ENCODE measurements around the gene ANTXR2. TPM values are rescaled to one million over a fixed set of nuclear protein-coding genes. Genes with fewer than 3 reads are reported as not detected.
"Not testable (repeated sequence)": the region's sequence is repeated elsewhere in the genome, so short reads cannot be mapped to it uniquely, and the experiment has no call there.

The ANTXR2 gene
- 10 to 100 TPM; 10.5 to 11.1 TPM for total RNA-seq

DNA sequence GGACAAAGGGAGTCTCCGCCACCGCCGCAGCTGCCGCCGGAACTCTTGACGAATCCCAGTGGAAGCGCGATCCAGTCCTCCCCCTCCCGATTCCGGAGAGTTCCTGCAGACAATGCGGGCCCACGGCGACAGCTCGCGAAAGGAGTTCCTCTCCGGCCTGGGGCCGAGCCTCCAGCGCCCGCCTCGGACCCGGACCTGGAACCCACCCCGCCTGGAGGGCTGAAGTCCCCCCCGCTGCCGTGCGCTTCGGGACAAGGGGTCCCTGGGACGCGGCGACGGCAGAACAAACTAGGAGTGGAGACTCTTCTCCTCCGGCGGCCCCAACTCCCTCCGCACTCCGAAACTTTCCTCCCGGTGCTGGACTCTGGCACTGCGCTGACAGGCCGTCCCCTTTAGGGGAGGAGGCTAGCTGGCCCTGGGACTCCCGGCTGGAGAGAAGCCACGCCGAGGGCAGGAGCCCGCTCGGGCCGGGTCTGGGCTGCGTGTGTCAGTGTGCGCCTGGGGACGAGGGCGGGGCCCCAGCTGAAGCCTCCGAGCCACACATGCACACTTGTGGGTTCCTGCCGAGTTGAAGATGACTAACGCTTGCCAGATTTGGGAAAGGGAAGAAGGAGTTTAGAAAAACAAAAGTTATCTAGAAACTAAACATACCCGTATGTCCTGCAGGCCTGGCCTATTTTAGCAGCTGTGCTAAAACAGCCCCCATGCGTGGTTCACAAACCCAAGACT is at the start of gene ANTXR2:
Gene ANTXR2, minus strand, starts transcription at position 486 of the 729 bp plus-strand sequence. CDS start 669 bp downstream, outside the sequence.
- ChIA-PET CTCF (interaction anchor here (0.7 to 2.8 kb wide), 5 partner anchors 25 to 1400 kb away, joined by 3 to 17 read pairs (median 3); no protein-coding TSS in a partner anchor), POLR2A (interaction anchor here (0.6 to 1.5 kb wide), 5 partner anchors 14 to 143 kb away, joined by 3 to 4 read pairs (median 3); no protein-coding TSS in a partner anchor)

DNA sequence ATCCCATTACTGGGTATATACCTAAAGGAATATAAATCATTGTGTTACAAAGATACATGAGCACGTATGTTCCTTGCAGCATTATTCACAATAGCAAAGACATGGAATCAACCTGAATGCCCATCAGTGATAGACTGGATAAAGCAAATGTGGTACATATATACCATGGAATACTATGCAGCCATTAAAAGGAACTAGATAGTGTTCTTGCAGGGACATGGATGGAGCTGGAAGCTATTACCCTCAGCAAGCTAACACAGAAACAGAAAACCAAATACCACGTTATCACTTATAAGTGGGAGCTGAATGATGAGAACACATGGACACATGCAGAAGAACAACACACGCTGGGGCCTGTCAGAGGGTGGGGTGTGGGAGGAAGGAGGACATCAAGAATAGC is 48.8 kb upstream of the ANTXR2 start:
- POLR2A ChIA-PET: not testable (repeated sequence)
- CTCF ChIA-PET: interaction anchor here (0.7 kb wide), 1 partner anchor 64 kb away, joined by 4 read pairs; no protein-coding TSS in a partner anchor

DNA sequence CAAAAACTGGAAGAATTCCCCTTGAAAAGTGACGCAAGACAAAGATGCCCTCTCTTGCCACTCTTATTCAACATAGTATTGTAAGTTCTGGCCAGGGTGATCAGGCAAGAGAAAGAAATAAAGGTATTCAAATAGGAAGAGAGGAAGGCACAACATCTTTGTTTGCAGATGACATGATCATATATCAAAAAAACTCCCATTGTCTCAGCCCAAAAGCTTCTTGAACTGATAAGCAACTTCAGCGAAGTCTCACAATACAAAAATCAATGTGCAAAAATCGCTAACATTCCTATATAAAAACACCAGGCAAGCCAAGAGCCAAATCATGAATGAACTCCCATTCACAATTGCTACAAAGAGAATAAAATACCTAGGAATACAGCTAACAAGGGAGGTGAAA is 46.6 kb upstream of the ANTXR2 start:
- CTCF ChIA-PET, POLR2A ChIA-PET: not testable (repeated sequence)

DNA sequence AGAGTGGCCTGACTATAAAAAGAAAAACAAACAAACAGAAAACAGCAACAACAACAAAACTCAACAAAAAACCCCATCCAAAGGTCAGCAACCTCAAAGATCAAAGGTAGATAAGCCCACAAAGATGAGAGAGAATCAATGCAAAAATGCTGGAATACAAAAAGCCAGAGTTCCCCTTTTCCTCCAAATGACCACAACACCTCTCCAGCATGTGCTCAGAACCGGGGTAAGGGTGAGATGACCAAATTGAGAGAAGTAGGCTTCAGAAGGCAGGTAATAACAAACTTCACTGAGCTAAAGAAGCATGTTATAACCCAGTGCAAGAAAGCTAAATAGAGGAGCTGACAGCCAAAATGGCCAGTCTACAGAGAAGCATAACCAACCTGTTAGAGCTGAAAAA is 43.5 kb upstream of the ANTXR2 start:
- ChIA-PET CTCF (no interaction called here), POLR2A (no interaction called here)

DNA sequence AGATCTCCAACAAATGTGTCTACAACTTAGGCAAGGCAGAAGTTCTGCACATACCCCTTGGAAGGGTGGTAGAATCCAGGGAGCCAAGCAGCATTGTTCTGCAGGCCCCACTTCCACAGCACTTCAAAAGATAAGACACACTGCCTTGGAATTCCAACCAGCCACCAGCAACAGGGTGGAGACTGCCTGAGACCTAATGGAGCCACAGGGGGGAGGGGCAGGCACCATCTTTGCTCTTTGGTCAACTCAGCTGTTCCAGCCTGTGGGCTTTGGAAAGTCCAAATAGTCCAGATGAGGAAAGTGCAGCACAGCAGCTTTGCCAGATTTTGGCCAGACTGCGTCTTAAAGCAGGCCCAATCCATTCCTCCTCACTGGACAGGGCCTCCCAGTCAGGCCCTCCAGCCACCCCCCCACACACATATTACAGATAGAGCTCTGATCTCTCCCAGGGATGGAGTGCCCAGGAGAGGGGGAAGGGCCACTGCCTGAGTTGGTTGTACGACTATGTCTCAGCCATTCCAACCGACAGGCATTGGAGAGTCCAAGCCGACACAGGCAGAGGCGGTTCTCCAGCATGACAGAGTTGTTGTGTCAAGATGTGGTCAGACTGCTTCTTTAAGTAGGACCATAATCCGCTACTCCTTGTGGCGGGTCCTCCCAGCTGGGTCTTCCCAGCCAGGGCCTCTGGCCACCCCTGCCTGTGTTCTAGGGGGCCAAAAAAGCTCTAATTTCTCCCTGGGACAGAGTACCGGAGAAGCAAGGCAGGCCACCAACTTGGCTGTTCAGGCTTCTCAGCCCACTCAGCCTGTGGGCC is 42.5 kb upstream of the ANTXR2 start:
- CTCF ChIA-PET: no interaction called here
- POLR2A ChIA-PET: no interaction called here

DNA sequence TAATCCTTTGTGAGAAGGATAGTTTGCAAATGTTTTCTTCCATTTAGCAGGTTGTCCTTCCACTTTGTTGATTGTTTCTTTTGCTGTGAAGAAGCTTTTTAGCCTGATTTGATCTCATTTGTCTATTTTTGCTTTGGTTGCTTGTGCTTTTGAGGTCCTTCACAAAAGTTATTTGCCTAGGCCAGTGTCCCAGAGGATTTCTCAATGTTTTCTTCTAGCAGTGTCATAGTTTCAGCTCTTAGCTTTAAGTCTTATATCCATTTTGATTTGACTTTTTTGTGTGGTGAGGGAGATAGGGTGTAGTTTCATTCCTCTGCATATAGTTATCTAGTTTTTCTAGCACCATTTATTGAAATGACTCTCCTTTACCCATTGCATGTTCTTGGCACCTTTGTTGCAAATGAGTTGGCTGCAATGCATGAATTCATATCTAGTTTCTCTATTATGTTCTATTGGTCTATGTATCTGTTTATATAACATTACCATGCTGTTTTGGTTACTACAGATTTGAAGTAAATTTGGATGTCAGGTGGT is 41.8 kb upstream of the ANTXR2 start:
- POLR2A ChIA-PET: no interaction called here
- CTCF ChIA-PET: no interaction called here

DNA sequence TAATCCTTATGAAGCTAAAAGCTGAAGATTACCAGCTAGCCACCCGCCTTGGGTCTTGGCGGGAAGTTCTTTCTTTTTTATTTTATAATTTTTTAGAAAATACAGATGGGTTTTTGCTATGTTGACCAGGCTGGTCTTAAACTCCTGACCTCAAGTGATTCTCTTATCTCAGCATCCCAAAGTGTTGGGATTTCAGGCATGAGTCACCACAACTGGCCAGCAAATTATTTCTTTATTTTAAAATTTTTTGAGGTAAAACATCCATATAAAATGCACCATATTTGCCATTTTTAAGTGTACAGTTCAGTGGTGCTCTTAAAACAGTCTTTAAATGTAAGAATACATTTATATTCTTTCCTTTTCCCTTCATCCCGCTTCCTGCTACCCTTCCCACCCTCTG is 40.6 kb upstream of the ANTXR2 start:
- POLR2A ChIA-PET: no interaction called here
- CTCF ChIA-PET: no interaction called here

DNA sequence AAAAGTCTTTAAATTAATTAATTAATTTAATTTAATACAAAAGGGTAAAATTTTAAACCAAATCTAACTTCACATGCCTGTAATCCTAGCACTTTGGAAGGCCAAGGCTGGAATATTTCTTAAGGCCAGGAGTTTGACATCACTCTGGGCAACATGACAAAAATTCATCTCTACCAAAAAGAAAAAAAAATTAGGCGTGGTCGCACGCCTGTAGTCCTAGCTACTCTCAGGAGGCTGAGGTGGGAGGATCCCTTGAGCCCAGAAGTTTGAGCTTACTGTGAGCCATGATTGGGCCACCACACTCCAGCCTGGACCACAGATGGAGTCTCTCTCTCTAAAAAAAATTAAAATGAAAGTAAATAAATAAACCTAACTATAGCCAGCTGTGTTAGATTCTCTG is 39.2 kb upstream of the ANTXR2 start:
- CTCF ChIA-PET: no interaction called here
- POLR2A ChIA-PET: no interaction called here

DNA sequence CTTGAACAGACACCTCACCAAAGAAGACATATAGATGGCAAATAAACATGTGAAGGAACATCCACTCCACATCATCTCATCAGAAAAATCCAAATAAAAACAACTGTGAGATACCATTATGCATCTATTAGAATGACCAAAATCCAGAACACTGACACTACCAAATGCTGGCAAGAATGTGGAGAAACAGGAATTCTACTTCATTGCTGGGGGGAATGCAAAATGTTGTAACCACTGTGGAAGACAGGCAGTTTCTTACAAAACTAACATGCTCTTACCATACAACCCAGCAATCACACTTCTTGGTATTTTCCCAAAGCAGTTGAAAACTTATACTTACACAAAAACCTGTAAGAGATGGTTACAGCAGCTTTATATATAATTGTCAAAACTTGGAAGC is 38.2 kb upstream of the ANTXR2 start:
- POLR2A ChIA-PET: no interaction called here

DNA sequence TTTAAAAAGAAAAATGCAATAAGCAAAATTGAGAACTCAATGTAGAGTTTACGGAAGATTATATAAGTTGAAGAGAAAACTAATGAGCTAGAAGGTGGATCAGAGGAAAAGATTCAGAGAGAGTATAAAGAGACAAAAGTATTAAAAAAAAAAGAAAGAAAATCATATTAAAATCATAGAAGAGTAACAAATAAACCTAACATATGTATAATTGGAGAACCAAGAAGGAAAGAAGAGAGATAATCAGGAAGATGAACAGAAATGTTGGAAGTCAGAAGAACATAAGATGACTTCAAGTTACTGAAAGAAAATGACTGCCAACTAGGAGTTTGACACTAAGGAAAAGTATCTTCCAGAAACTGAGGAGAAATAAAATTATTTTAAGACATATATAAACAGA is 34.3 kb upstream of the ANTXR2 start:
- POLR2A ChIA-PET: no interaction called here
- CTCF ChIA-PET: no interaction called here

More for the DNA sequence above, 38.2 kb upstream of the ANTXR2 start:
- CTCF ChIA-PET: no interaction called here

DNA sequence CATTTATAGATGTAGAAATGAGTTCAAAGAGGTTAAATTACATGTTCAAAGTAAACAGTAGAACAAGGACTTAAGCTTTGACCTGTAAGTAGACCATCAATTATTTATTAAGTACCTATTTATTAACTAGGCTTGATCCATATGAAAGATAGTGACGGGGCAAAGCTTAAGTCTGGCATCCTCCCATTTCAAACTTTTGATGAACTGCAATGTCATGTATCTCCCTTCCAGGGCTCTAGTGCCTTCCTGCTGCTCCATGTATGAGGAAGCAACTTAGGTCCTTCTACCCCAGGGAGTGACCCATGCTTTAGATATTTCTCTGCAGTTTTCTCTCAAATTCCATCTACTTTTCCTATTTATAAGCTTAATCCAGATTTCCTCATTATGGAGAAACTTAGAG is 31.9 kb upstream of the ANTXR2 start:
- ChIA-PET POLR2A (no interaction called here), CTCF (interaction anchor here (1.5 kb wide), 1 partner anchor 108 kb away, joined by 4 read pairs; no protein-coding TSS in a partner anchor)

DNA sequence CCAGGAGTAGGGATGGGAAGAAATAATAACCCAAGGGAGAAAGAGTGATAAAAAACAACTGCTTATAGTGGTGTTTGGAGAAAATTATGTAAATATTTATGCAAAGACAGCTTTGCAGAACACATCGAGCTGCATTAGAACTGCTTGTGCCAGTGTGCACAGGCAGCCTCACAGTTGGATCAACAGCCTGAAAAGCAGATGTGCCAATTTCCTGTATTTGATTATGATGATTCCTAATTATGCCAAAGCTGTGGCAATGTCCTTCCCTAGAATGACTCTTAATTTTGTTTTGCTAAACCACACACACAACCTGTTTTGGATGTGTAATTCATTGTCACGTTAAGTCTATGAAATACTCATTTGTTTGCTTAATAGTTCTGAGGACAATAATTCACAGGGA is 30.6 kb upstream of the ANTXR2 start:
- ChIA-PET POLR2A (no interaction called here), CTCF (no interaction called here)

DNA sequence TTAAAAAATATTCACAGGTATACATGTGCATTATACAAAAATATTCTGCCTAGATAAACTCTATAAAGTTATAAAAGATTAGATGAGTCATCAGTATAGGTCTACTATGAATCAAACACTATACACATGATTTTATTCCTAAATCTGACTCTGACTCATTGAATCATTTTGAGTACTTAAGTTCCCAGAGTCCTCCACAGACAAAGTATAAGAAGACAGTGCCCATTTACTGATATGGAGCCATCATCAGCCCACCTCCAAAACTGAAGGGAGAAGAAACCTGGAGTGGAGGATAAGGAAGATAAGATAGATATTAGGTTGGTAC is 28.7 kb upstream of the ANTXR2 start:
- ChIA-PET POLR2A (no interaction called here), CTCF (interaction anchor here (0.6 kb wide), 1 partner anchor 121 kb away, joined by 4 read pairs; no protein-coding TSS in a partner anchor)

DNA sequence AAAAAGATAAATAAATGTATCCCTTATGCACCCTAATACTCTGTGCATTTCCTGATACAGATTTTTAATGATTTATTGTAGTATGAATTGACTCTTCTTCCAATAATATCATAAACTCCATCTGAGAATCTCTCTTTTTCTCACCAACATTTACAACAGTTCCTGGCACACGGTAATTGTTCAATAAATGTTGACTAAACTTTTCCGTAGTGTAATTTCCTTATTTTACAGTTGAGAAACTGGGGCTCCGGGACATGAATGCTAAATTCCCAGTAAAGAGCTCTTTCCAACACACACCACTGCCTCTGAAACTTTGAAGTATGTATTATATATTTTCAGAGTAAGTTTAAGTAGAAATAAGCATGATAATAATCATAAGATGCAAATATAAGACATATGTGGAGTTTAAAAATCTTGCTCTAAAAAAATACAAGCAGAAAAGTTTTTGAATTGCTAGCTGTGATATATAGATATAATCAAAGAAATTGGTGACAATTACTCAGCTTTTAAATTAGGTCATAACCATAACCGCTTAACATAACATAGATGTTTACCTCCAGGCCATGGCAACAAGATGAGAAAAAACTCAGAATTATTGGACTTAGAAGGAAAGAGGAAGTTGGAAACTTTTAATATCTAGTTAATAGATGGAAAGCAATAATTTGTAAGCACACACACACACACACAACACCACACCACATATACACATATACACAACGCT is 28.2 kb upstream of the ANTXR2 start:
- CTCF ChIA-PET: interaction anchor here (0.6 kb wide), 1 partner anchor 120 kb away, joined by 4 read pairs; no protein-coding TSS in a partner anchor
- POLR2A ChIA-PET: no interaction called here

DNA sequence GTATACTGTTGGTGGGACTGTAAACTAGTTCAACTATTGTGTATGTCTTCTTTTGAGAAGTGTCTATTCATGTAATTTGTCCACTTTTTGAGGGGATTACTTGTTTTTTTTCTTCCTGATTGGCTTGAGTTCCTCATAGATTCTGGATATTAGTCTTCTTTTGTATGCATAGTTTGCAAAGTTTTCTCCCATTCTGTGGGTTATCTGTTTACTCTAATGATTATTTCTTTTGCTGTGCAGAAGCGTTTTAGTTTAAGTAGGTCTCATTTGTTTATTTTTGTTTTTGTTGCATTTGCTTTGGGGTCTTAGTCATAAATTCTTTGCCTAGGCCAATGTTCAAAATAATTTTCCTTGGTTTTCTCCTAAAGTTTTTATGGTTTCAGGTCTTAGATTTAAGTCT is 26.6 kb upstream of the ANTXR2 start:
- POLR2A ChIA-PET: no interaction called here
- CTCF ChIA-PET: no interaction called here

DNA sequence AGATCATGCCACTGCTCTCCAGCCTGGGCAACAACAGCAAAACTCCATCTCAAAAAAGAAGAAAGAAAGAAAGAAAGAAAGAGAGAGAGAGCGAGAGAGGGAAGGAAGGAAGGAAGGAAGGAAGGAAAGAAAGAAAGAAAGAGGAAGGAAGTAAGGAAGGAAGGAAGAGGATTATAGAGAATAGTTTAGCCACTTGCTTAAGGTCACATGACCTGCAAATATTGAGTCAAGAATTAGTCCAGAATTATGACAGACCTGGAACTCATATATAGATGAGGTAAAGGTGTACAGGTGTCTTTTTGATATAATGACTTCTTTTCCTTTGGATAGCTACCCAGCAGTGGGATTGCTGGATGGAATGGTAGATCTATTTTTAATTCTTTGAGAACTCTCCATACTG is 25.6 kb upstream of the ANTXR2 start:
- ChIA-PET CTCF (no interaction called here), POLR2A (no interaction called here)

DNA sequence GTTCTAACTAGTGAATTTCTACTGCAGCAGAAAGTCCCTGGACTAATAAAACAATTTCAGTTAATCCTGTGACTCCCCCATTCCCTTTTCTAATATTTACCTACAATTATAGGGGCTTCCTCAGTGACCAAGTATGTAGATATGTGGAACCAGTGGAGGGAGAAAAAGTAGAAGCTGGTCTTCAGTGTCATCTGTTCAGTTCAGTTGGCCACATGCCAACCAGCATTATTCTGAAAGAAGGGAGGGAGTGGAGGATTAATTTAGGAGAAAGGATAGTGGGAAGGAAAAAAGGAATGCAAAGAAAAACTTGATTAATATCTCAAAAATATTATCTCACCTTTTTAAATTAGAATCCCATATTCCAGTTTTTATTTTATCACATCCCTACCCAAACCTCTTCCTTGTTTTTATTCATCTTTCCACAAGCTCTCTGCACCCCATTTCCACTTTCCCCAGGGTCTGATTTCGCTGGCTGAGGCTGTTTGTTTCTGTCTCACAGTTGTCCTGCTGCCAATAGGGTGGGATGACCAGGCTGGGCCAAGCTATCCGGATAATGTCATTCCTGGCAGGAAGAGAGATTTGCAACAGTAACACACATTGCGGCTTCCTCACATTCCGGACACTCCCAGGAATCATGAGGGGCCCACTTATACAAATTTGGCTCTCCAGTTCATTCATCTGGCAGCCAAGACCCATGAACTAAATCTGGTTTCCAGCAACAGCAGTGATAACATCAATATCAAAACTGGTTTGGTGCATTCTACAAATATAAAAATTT is 24.6 kb upstream of the ANTXR2 start:
- ChIA-PET POLR2A (no interaction called here), CTCF (no interaction called here)

DNA sequence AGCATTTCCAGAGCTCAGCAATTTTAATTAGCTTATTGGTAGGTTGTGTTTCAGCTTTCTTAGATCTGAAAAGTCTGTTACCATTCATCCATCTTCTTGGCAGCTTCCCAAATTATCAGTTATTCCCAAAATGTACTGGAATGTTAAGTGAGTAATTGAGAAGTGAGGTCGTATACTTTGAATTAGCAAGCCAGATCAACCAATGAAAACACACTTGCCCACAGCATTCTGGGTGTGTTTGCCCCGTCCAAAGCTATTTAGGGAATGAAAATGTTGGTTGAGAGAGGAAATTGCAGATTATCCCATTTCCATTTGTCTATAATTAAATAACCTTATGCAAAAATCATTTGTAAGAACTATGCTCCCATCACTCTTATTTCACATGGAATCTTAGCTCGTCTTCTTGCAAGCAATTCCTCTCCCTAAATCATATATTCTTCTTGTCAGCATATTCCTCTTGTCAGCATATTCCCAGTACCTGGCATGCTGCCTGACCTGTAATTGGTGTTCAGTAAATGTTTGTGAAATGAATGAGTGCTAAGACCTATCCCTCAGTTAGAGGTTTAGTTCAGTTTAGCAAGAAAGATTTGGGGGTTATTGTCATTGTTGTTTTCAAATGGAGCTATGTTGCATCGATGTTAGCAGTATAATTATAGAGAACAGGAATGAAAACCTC is 23.3 kb upstream of the ANTXR2 start:
- CTCF ChIA-PET: no interaction called here
- POLR2A ChIA-PET: no interaction called here

DNA sequence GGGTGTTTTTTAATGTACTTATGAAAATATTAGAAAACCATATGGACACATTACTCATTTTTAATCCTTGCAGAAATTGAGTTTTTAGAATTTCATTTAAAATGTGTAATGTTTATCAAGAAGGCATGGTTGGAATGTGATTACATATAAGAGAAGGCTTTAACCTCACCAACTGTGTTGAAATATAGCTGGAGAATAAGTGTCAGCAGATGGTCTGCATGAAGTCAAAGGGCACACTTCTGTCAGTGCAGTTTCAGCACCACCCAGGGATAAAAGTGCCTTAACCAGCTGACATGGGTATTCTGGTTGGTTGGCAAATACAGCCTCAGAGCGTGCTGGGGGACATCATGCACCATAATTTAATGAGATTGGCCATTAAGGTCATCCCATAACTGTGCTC is 21.2 kb upstream of the ANTXR2 start:
- ChIA-PET POLR2A (no interaction called here), CTCF (no interaction called here)

Data from activated CD8-positive, alpha-beta memory T cell treated with anti-CD3 and anti-CD28 coated beads for 36 hours (primary cell).